H54 (cell line): ENCODE data around the gene MLLT1.
A peak's percentile ranks its signal among the peaks of the same experiment; 100 is the strongest.
"Not testable (repeated sequence)": the region's sequence is repeated elsewhere in the genome, so short reads cannot be mapped to it uniquely, and the experiment has no call there.

Experiments
- DNase-seq: peaks from one replicate; pipeline ENCODE4 v3.0.0; 2011; ENCODE audit warnings: low spot score, mixed read lengths; ENCODE audit not compliant: insufficient read length
- FAIRE-seq: peaks from 3 replicates; lab custom pipeline; 2011; peaks lifted over from hg19 to GRCh38; lab: Jason Lieb, UNC
- POLR2A ChIP-seq: IDR thresholded peaks from 2 replicates; pipeline ENCODE4 v1.6.1; 2011; ENCODE audit warnings: low read depth, mild to moderate bottlenecking, low read length

Gene MLLT1, protein sequence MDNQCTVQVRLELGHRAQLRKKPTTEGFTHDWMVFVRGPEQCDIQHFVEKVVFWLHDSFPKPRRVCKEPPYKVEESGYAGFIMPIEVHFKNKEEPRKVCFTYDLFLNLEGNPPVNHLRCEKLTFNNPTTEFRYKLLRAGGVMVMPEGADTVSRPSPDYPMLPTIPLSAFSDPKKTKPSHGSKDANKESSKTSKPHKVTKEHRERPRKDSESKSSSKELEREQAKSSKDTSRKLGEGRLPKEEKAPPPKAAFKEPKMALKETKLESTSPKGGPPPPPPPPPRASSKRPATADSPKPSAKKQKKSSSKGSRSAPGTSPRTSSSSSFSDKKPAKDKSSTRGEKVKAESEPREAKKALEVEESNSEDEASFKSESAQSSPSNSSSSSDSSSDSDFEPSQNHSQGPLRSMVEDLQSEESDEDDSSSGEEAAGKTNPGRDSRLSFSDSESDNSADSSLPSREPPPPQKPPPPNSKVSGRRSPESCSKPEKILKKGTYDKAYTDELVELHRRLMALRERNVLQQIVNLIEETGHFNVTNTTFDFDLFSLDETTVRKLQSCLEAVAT

DNA sequence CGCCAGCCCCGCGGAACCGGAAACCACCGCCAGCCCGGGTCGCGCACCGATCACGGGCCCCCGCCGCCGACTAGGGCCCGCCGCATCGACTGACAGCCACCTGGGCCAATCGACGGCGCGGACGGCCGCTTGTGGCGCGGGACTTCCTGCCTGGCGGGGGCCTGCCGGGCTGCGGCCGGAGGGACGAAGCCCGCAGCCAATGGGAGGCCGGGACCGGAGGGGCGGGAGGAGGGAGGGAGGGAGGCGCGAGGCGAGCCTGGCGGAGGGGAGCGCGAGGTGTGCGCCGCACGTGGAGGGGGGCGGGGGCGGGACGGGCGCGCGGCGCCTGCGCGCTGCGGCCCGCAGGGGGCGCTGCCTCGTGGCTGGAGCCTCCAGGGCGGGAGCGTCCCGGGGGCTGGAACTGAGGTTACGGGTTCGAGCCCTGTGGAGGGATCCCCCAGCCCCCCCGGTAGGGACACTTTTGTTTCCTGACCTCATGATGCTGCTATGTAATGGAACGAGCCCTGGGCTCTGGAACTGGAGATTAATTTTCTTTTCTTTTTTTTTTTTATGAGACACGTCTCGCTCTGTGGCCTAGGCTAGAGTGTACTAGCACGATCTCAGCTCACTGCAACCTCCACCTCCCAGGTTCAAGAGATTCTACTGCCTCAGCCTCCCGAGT, at the start of gene MLLT1:
TSS of gene MLLT1 (minus strand) at position 45 of the 661 bp plus-strand sequence. CDS start 191 bp downstream, outside the sequence.
- no peak for TF ChIP-seq POLR2A
- FAIRE-seq (no peak), DNase-seq (peak; percentile 99)

DNA sequence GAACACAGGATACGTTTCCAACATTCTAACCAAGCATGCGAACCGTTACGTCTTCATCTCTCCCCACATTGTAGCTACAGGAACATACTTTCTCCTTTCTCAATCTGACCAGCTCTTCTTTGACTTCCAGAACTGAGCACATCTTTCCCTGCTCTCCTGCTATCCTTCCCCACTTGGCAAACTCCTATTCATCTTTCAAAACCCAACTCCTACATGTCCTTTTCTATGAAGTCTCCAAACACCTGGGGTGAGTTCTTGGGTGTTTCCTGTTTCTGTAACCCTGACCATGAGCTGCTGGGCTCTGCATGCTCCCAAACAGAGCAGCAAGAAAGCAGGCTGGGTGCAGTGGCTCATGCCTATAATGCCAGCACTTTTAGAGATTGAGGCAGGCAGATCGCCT, 47.0 kb upstream of the MLLT1 start:
- DNase-seq (no peak), FAIRE-seq (no peak)
- TF ChIP-seq POLR2A, result no peak

DNA sequence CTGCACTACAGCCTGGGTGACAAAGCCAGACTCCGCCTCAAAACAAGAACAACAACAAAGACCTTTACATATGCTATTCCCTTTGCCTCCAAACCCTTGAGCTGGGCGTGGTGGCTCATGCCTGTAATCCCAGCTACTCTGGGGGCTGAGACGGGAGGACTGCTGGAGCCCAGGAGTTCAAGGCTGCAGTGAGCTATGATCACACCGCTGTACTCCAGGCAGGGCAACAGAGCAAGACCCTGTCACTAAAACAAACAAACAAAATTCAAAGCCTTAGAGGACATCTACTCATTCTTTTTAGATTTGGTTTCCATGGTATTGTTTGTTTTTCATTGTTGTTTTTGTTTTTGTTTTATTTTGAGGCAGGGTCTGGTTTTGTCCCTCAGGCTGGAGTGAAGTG, 45.8 kb upstream of the MLLT1 start:
- FAIRE-seq (no peak), DNase-seq (no peak)
- TF ChIP-seq POLR2A, result no peak

DNA sequence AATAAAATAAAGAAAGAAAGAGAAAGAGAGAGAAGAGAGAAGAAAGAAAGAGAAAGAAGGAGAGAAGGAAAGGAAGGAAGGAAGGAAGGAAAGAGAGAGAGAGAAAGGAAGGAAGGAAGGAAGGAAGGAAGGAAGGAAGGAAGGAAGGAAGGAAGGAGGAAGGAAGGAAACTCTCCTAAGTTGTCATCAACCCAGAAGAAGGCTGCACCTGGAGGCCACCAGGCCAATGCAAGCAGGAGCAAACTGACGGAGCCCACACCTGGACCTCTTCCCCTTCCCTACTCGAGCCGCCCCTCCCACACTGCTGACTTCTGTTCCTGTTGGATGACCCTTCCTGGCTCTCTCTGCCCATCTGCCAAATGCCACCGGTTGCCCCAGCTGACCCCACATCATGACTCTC, 45.0 kb upstream of the MLLT1 start:
- DNase-seq (no peak), FAIRE-seq (no peak)
- TF ChIP-seq POLR2A, result no peak

DNA sequence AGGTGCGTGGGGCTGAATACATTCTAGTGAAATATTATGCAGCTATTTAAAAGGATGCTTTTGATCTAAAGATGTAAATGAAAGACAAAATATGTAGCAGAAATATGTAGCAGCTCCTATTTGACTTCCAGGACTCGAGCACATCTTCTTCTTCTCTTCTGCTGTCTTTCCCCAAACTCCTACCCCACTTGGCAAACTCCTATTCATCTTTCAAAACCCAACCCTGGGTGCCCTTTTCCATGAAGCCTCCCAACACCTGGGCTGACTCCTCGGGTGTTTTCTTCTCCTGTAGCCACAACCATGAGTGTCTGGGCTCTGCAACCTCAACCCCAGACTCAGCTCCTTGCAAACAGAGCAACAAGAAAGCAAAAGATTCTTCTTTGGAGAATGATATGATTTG, 42.5 kb upstream of the MLLT1 start:
- FAIRE-seq, result no peak
- no peak for TF ChIP-seq POLR2A
- DNase-seq, result no peak

DNA sequence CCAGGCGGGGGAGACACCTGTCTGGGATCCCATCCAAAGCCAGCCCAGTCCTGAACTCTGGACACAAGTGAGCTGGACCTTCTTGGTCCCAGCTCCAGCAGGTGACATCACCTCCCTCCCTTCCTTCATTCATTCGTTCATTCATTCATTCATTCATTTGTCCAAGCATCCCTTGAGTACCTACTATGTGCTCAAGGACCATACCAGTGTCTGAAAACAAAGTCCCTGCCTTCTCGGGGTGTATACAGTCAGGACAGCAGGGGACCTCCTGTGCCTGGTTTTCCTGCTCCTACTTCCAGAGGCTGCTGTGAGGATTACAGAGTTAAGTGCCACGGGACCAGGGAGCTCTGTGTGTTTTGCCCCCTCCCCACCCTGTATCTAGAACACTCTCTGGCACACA, 39.6 kb upstream of the MLLT1 start:
- FAIRE-seq, result no peak
- TF ChIP-seq POLR2A, result no peak
- no peak for DNase-seq

DNA sequence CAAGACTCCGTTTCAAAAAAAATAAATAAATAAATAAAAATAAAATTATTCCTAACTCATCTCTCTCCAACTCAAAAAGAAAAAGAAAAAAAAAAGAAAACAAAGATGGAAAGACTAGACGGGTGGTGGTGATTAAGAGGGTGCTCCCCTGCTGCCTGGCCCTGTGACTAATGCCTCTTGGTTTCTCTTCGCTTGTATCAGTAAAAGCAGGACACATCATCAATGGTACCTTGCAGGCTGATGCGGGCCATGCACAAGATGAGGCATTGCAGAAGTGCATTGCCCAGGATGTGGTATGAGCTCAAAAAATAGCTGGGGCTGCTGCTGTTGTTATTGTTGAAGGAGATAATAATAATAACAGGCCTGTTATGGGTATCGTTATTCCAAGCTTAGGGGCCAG, 39.0 kb upstream of the MLLT1 start:
- no peak for TF ChIP-seq POLR2A
- FAIRE-seq (peak; percentile 41), DNase-seq (peak; percentile 90)

DNA sequence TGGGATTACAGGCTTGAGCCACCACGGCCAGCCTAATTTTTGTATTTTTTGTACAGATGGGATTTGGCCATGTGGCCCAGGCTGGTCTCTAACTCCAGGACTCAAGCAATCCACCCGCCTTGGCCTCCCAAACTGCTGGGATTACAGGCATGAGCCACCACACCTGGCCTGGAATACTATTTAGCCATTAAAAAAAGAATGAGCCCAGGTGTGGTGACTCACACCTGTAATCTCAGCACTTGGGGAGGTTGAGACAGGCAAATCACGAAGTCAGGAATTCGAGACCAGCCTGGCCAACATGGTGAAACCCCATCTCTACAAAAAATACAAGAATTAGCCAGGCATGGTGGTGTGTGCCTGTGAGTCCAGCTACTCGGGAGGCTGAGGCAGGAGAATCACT, 35.9 kb upstream of the MLLT1 start:
- DNase-seq, FAIRE-seq: not testable (repeated sequence)

DNA sequence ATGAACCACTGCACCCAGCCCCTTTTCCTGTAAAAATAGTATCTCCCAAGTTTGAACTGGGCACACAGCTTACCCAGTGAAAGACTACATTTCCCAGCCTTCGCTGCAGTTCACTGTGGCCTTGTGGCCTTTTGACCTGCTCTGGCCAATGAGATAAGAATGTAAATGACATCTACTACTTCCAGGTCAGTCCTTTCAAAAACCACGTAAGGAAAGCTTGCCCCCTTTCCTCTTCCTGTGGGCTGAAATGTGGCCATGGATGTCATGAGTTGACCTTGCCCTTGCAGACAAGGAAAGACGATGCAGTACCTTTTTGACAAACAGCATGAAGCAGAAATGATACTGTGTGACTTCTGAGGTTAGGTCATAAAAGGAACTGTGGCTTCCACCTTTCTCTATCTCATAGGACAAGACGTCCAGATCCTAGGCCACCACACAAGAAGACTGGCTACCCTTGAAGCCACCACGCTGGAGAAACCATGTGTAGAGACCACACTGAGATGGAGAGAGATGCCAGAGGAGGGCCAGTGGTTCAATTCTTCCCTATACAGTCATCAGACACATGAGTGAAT, 33.7 kb upstream of the MLLT1 start:
- no peak for TF ChIP-seq POLR2A
- no peak for DNase-seq
- FAIRE-seq, result no peak

DNA sequence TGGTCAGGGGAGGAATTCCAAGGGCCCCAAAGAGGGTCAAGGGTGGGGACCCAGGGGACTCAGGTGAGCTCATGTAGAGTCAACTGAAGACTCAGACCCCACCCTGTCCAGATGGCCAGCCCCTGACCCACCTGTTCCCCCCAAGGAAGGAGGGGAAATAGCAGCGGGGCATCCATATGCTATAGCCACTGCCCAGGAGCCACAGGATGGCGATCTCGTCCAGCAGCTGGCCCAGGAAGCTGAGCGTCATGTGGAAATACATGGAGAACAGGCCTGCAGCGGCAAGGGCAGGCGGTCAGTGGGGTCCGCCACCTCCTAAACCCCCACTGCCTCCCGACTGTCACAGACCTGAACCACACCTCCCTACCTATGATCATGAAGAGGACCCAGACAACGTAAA, 32.2 kb upstream of the MLLT1 start:
- no peak for DNase-seq
- no peak for TF ChIP-seq POLR2A
- FAIRE-seq, result no peak

DNA sequence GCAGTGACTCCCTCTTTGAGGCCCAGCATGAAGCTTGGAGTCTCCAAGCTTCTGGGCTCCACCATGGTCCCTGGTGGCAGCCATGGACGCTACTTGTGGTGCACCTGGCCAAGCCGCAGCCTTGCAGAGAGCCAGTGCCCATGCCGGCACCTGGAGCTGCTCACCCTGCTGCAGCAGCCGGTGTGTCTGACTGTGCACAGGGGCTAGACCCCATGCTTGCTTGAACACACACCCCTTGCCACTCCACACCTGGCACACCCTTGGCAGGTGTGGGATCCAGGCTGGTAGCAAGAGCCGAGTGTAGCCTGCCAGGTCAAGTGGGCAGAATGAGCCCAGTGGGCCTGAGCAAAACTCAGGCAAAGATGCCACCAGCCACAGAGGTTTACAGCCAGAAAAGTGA, 18.6 kb upstream of the MLLT1 start:
- TF ChIP-seq POLR2A, result no peak
- no peak for FAIRE-seq

DNA sequence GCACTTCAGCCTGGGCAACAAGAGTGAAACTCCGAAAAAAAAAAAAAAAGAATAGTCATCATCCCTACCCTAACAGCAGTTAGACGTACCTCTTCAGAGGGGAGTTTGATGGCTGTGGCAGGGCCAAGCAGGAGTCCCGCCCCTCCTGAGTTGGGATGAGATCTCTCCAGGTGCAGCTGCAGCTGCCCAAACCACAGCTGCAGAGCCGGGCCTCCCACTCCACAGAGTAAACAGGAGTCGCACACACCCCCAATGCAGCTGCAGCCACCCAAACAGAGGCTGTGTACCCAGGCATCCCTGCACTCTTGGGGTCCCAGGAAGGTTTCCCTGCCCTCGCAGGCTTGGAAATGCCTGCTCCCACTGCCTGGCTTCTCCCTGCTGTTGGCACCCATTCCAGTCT, 17.4 kb upstream of the MLLT1 start:
- FAIRE-seq, result no peak
- DNase-seq, result no peak
- TF ChIP-seq POLR2A, result no peak

More for the DNA sequence above, 18.6 kb upstream of the MLLT1 start:
- DNase-seq, result no peak

DNA sequence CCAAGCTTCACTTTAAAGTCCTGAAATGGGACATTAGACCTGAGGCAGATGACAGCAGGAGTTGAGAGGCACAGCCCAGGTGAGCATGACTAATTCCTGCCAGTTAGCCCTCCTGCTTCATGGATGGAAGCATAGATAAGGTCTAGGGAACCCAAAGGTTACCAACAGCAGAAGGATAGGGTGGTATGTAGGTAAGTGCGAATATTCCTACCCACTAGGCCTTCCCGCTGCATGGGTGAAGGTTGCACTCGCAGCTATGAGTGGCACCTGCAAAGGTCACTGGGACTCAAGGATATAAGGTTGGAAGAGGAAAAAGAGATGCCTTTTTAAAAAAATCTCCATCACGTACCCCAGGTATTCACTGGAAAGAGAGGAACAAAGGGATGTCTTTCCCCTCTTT, 12.2 kb upstream of the MLLT1 start:
- FAIRE-seq, result no peak
- TF ChIP-seq POLR2A, result no peak
- no peak for DNase-seq

DNA sequence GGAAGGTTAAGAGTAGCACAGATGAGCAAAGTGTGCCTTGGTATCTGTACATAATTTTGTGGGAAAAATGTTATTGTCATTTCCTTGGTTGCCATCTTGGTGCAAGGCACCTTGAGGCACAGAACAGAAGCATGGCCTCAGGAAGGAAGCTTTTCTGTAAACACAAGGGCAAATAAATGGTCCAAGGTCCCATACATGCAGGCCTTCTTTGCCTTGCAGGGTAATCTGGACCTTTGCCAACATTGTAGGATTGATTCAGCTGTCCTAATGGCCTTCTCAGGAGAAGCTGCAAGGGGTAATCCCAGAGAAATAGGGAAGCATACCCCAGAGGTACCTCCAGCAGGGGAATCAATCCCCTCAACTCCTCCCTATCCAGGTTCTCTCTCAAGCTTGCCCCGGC, 9.0 kb upstream of the MLLT1 start:
- DNase-seq, result no peak
- FAIRE-seq, result no peak
- no peak for TF ChIP-seq POLR2A
